ENCODE data around the gene SETD2.
"Not testable (repeated sequence)": the region's sequence is repeated elsewhere in the genome, so short reads cannot be mapped to it uniquely, and the experiment has no call there.

Gene SETD2

GRCh38 chr3:47036145-47036544 is 127.8 kb downstream of the SETD2 start:
- Histone ChIP-seq H3K27ac (no peak overlapping the region), H3K36me3 (peaks cover 79 to 96% (median 89%) of the 10 kb centered on the region in 11 experiments), H3K27me3 (no peaks in the 10 kb centered on the region), H3K9me3 (replicated peaks in 1 of 11) (peaks cover 0 to 6% (median 0%) of the 10 kb centered on the region in 11 experiments; a peak in 2 of 22 replicates), H4K20me1 (peaks cover 0 to 32% (median 12%) of the 10 kb centered on the region in 11 experiments; a peak in 13 of 22 replicates), H3K9ac (no peak overlapping the region), H3K4me2 (no peak overlapping the region), H3K4me1 (peaks cover 0 to 12% (median 4%) of the 10 kb centered on the region in 10 experiments; a peak in 10 of 20 replicates), H3K4me3 (no peak overlapping the region)
- no peak for TF ChIP-seq Cebpa-rat (IDR thresholded peaks at IDR 0.05)

DNA sequence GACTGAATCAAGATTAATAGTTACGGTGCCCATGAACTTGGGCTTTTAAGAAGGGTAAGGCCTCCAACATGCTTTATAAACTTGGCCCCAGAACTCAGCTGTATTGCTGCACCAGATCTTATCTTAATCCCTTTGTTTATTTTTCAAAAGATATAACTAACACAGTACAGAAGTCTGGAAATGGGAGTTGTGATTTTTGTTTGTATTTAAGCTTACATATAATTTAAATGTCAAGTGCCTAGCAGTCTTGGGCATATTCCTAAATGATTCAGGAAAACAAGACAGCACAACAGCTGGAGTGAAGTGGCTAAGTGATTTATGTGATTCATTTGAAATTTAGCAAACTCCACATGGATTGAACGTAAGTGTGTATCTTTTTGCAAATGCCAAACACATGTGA is 128.3 kb downstream of the SETD2 start:
- H3K4me2 ChIP-seq = no peak overlapping the region
- peaks cover 74 to 96% (median 86%) of the 10 kb centered on the region in 11 experiments for H3K36me3 ChIP-seq
- H3K9ac ChIP-seq = no peak overlapping the region
- H3K9me3 ChIP-seq (replicated peaks in 1 of 11) = peaks cover 0 to 6% (median 0%) of the 10 kb centered on the region in 11 experiments; a peak in 2 of 22 replicates
- no peak for TF ChIP-seq Cebpa-rat (IDR thresholded peaks at IDR 0.05)
- H3K4me1 ChIP-seq = peaks cover 0 to 17% (median 7%) of the 10 kb centered on the region in 10 experiments; a peak in 10 of 20 replicates
- H3K27me3 ChIP-seq = no peaks in the 10 kb centered on the region
- H3K4me3 ChIP-seq = no peak overlapping the region
- no peak overlapping the region for H3K27ac ChIP-seq
- peaks cover 0 to 37% (median 12%) of the 10 kb centered on the region in 11 experiments; a peak in 13 of 22 replicates for H4K20me1 ChIP-seq

GRCh38 chr3:47034868-47035489 is 128.9 kb downstream of the SETD2 start:
- no peaks in the 10 kb centered on the region for H3K27me3 ChIP-seq
- no peak overlapping the region for H3K27ac ChIP-seq
- no peak overlapping the region for H3K4me2 ChIP-seq
- H3K9ac ChIP-seq = no peak overlapping the region
- H4K20me1 ChIP-seq = peaks cover 0 to 43% (median 12%) of the 10 kb centered on the region in 11 experiments; a peak in 13 of 22 replicates
- no peak overlapping the region for H3K4me3 ChIP-seq
- H3K9me3 ChIP-seq (replicated peaks in 1 of 11) = peaks cover 0 to 6% (median 0%) of the 10 kb centered on the region in 11 experiments; a peak in 2 of 22 replicates
- TF ChIP-seq Cebpa-rat (IDR thresholded peaks at IDR 0.05) = no peak
- H3K36me3 ChIP-seq = peaks cover 71 to 96% (median 82%) of the 10 kb centered on the region in 11 experiments
- peaks cover 0 to 24% (median 7%) of the 10 kb centered on the region in 10 experiments; a peak in 11 of 20 replicates for H3K4me1 ChIP-seq

DNA sequence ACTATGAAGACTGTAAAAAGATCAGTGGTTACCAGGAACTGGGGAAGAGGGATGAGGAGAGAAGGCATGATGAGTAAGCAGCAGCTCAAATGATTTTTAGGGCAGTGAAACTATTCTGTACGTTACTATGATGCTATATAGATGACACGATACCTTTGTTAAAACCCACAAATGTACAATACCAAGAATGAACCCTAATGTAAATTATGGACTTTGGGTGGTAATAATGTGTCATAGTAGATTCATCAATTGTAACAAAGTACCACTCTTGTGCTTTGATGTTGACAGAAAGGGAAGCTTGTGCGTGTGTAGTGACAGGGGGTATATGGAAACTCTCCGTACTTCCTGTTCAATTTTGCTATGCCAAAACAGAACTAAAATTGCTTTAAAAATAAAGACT is 132.9 kb downstream of the SETD2 start:
- not testable (repeated sequence) for H3K27me3 ChIP-seq; H3K9me3 ChIP-seq (replicated peaks in 1 of 11); H3K4me3 ChIP-seq
- Histone ChIP-seq H4K20me1 (peaks cover 0 to 61% (median 18%) of the 10 kb centered on the region in 11 experiments; a peak in 13 of 22 replicates), H3K36me3 (peaks cover 61 to 95% (median 81%) of the 10 kb centered on the region in 11 experiments), H3K9ac (peak overlapping the region in 1 of 11 experiments; percentile 24; a peak in 1 of 22 replicates), H3K4me1 (peaks cover 0 to 27% (median 12%) of the 10 kb centered on the region in 10 experiments; a peak in 14 of 20 replicates), H3K27ac (peak overlapping the region in 1 of 11 experiments; percentile 38; a peak in 1 of 22 replicates), H3K4me2 (peak overlapping the region in 3 of 11 experiments; percentile 41 to 76 (median 47); a peak in 6 of 22 replicates)

DNA sequence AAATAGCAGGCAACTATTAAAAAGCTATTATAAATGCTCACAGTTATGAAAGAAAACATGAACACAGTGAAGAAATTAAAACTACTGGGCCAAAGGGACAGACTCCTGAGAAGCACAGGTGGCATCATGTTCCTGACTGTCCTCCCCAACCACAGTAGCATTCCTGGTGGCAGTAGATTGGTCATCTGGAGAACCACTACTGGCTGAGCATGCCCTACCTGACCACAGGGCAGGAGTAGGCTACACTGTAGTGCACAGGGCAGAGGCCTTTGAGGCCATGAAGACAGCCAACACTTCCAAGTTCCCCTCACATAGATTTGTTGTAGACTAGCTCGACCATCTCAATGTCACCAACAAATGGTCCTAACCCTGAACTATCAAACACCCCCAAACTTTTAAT is 135.2 kb downstream of the SETD2 start:
- Histone ChIP-seq H3K36me3 (peaks cover 44 to 86% (median 71%) of the 10 kb centered on the region in 11 experiments), H3K9me3 (replicated peaks in 1 of 11) (no peaks in the 10 kb centered on the region; a peak in 1 of 22 replicates), H3K4me2 (no peak overlapping the region), H3K9ac (no peak overlapping the region), H3K4me3 (no peak overlapping the region), H4K20me1 (peaks cover 0 to 70% (median 28%) of the 10 kb centered on the region in 11 experiments; a peak in 14 of 22 replicates), H3K27me3 (no peaks in the 10 kb centered on the region), H3K4me1 (peaks cover 0 to 31% (median 12%) of the 10 kb centered on the region in 10 experiments; a peak in 15 of 20 replicates), H3K27ac (no peak overlapping the region)
- TF ChIP-seq Cebpa-rat (IDR thresholded peaks at IDR 0.05) = no peak

DNA sequence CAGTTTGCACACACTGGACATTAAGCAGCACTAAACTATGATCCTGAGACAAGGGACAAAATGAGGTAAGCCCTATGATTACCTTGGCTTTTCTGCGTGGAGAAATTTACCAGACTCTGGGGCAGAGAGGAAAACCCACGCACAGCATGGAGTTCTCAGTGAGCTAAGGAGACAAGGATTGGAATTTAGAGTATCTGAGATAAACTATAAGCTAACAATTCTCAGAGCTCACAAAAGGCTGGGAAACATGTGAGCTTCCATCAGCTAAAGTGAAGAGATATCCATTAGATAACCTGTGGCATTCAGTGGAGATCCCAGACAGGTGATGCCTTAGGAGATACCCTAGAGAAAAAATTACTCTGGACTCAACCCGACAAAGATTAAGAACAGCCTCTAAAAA is 135.8 kb downstream of the SETD2 start:
- H3K9ac ChIP-seq = no peak overlapping the region
- peaks cover 41 to 86% (median 71%) of the 10 kb centered on the region in 11 experiments for H3K36me3 ChIP-seq
- no peak overlapping the region for H3K4me3 ChIP-seq
- peaks cover 0 to 74% (median 29%) of the 10 kb centered on the region in 11 experiments; a peak in 14 of 22 replicates for H4K20me1 ChIP-seq
- H3K27ac ChIP-seq = no peak overlapping the region
- H3K27me3 ChIP-seq = no peaks in the 10 kb centered on the region
- no peak overlapping the region for H3K4me2 ChIP-seq
- peaks cover 3 to 31% (median 14%) of the 10 kb centered on the region in 10 experiments; a peak in 17 of 20 replicates for H3K4me1 ChIP-seq
- H3K9me3 ChIP-seq (replicated peaks in 1 of 11) = no peaks in the 10 kb centered on the region; a peak in 1 of 22 replicates
- TF ChIP-seq Cebpa-rat (IDR thresholded peaks at IDR 0.05) = no peak

- Histone ChIP-seq H3K4me1 (peaks cover 21 to 37% (median 26%) of the 10 kb centered on the region in 10 experiments), H4K20me1 (peaks cover 0 to 74% (median 24%) of the 10 kb centered on the region in 11 experiments; a peak in 14 of 22 replicates), H3K36me3 (peaks cover 43 to 88% (median 73%) of the 10 kb centered on the region in 11 experiments)
- H3K4me3 ChIP-seq; H3K9ac ChIP-seq; H3K4me2 ChIP-seq; H3K27me3 ChIP-seq; H3K27ac ChIP-seq; H3K9me3 ChIP-seq (replicated peaks in 1 of 11): not testable (repeated sequence)
Observed at GRCh38 chr3:47026432-47026831, 137.5 kb downstream of the SETD2 start.

DNA sequence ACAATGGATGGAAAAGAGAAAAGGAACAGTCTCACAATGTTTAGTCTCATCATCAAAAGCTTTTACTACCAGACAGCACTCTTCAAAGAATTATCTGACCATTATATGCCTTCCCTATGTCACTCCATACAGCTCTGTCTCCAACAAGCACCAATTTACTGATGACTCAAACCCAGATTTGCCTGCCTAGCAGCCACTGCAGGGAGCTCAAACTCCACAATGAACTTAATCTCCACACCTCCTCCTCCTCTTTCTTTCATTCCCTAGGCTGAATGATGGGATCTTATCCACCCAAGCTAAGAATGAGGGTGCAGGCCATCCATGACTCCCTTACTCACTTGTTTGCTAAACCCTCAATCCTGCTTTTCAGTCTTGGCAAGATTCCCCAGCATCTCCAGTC is 139.0 kb downstream of the SETD2 start:
- Histone ChIP-seq H3K9ac (no peak overlapping the region), H3K27me3 (no peaks in the 10 kb centered on the region), H4K20me1 (peaks cover 0 to 72% (median 21%) of the 10 kb centered on the region in 11 experiments; a peak in 14 of 22 replicates), H3K4me3 (no peak overlapping the region), H3K4me2 (no peak overlapping the region), H3K36me3 (peaks cover 53 to 88% (median 79%) of the 10 kb centered on the region in 11 experiments), H3K4me1 (peaks cover 17 to 52% (median 34%) of the 10 kb centered on the region in 10 experiments), H3K9me3 (replicated peaks in 1 of 11) (no peaks in the 10 kb centered on the region; a peak in 1 of 22 replicates), H3K27ac (no peak overlapping the region)
- TF ChIP-seq Cebpa-rat (IDR thresholded peaks at IDR 0.05) = no peak

GRCh38 chr3:47022641-47023071 is 141.3 kb downstream of the SETD2 start:
- H3K9me3 ChIP-seq (replicated peaks in 1 of 11) = no peaks in the 10 kb centered on the region; a peak in 1 of 22 replicates
- peaks cover 0 to 78% (median 21%) of the 10 kb centered on the region in 11 experiments; a peak in 14 of 22 replicates for H4K20me1 ChIP-seq
- no peak for TF ChIP-seq Cebpa-rat (IDR thresholded peaks at IDR 0.05)
- H3K4me3 ChIP-seq = no peak overlapping the region
- peak overlapping the region in 7 of 11 experiments; percentile 4 to 64 (median 39); a peak in 12 of 22 replicates for H3K4me2 ChIP-seq
- H3K36me3 ChIP-seq = peaks cover 53 to 87% (median 78%) of the 10 kb centered on the region in 11 experiments
- H3K27me3 ChIP-seq = no peaks in the 10 kb centered on the region
- H3K4me1 ChIP-seq = peaks cover 36 to 63% (median 57%) of the 10 kb centered on the region in 10 experiments
- H3K9ac ChIP-seq = no peak overlapping the region; a peak in 1 of 22 replicates
- H3K27ac ChIP-seq = peak overlapping the region in 2 of 11 experiments; percentile 9 to 24; a peak in 1 of 22 replicates
